ENCODE data around the gene AREL1. TPM values are rescaled to one million over a fixed set of nuclear protein-coding genes. Genes with fewer than 3 reads are reported as not detected.

AREL1 gene
- total RNA-seq, 1 experiment from 2014 or later: 34.2 TPM

- no peak overlapping the region for H3K14ac ChIP-seq (ENCODE audit: insufficient read depth, low read length)
Measured at GRCh38 chr14:74698465-74698864, 14.4 kb downstream of the AREL1 start.

More at GRCh38 chr14:74698465-74698864, 14.4 kb downstream of the AREL1 start:
- Mint-ChIP-seq H3K36me3 (ENCODE audit: insufficient read depth in 1 of 3, low read depth in 3 of 3) (peaks cover 24 to 34% (median 28%) of the 10 kb centered on the region in 3 experiments), H3K27ac (no peak overlapping the region; a peak in 1 of 7 replicates), H3K4me1 (no peaks in the 10 kb centered on the region), H3K9me3 (peaks cover 16 to 22% of the 10 kb centered on the region in 2 experiments), H3K27me3 (ENCODE audit: low read depth) (no peaks in the 10 kb centered on the region), H3K4me3 (no peak overlapping the region)
- Histone ChIP-seq H3K56ac (ENCODE audit: insufficient read length, low read depth, low read length) (no peak overlapping the region), H3K27ac (ENCODE audit: insufficient read length, low read depth, low read length) (no peak overlapping the region), H4K91ac (ENCODE audit: insufficient read length, low read depth, low read length) (no peak overlapping the region), H3K9me3 (ENCODE audit: control insufficient read depth, low read depth, low read length) (no peaks in the 10 kb centered on the region), H3K4ac (ENCODE audit: low read depth, low read length) (no peak overlapping the region), H3K79me2 (ENCODE audit: insufficient read depth, low read length) (peaks cover 5% of the 10 kb centered on the region; the same call in 1 of the 2 replicates), H3K23me2 (ENCODE audit: insufficient read length, low read depth, low read length, poor library complexity, severe bottlenecking) (no peaks in the 10 kb centered on the region), H3K4me1 (ENCODE audit: insufficient read depth, low read length) (no peaks in the 10 kb centered on the region), H2BK20ac (ENCODE audit: low read depth, low read length, poor library complexity, severe bottlenecking) (no peak overlapping the region), H3K27me3 (ENCODE audit: insufficient read depth, low read length) (no peaks in the 10 kb centered on the region), H4K5ac (ENCODE audit: insufficient read length, low read depth, low read length) (no peak overlapping the region), H2BK120ac (ENCODE audit: low read depth, low read length, poor library complexity, severe bottlenecking) (no peak overlapping the region), H3T11ph (ENCODE audit: low read length) (no peak overlapping the region), H2BK5ac (ENCODE audit: insufficient read length, low read length) (no peak overlapping the region), H3K23ac (ENCODE audit: insufficient read length, low read depth, low read length) (no peak overlapping the region), H2BK15ac (ENCODE audit: low read depth, low read length) (no peak overlapping the region), H2AK5ac (ENCODE audit: insufficient read length, low read length) (no peak overlapping the region), H3K9ac (ENCODE audit: extremely low read depth, insufficient read length, low read length) (no peak overlapping the region), H4K20me1 (ENCODE audit: control insufficient read depth, insufficient read depth, insufficient read length) (no peaks in the 10 kb centered on the region), H3K79me1 (ENCODE audit: insufficient read depth, low read depth, low read length, poor library complexity, severe bottlenecking) (peaks cover 3% of the 10 kb centered on the region), H2BK12ac (ENCODE audit: insufficient read length, low read depth, low read length) (no peak overlapping the region), H3K4me2 (ENCODE audit: insufficient read depth, insufficient read length, low read length) (no peak overlapping the region), H4K8ac (replicated peaks; ENCODE audit: insufficient read length, low read depth, low read length) (no peak overlapping the region), H3K18ac (ENCODE audit: insufficient read length, low read depth, low read length) (no peak overlapping the region), H2AFZ (ENCODE audit: low read length) (no peak overlapping the region)
- no CpG with 5 or more reads among the region's 4 CpGs for WGBS (ENCODE audit: extremely low coverage, insufficient read length, low lambda C conversion rate)
- no peak for DNase-seq
- TF ChIP-seq CTCF (conservative IDR thresholded peaks at IDR 0.05): no peak
